ENCODE data around the gene GPR31. TPM values are rescaled to one million over a fixed set of nuclear protein-coding genes. Genes with fewer than 3 reads are reported as not detected.

GPR31 gene
- total and polyA plus RNA-seq, 8 donors, result 0.18 TPM; not detected in 7

GRCh38 chr6:167130712-167131684 lies 26.8 kb downstream of the GPR31 start:
- H3K27ac ChIP-seq, result peak overlapping the region in 1 of 5 donors; percentile 34
- no peaks in the 10 kb centered on the region for H3K4me1 ChIP-seq
- no peak for DNase-seq
- no peaks in the 10 kb centered on the region for H3K27me3 ChIP-seq
- no peaks in the 10 kb centered on the region for H3K36me3 ChIP-seq
- intact Hi-C loops (cut with DNase I; ENCODE audit: low total_unique reads), result no loop called here
- no peak overlapping the region for H3K4me3 ChIP-seq
- 81 to 85% (median 84%) methylated on average over 33 of the region's 33 CpGs for WGBS, 5 donors
- H3K9me3 ChIP-seq, result no peaks in the 10 kb centered on the region
- no peak for TF ChIP-seq EP300 (IDR thresholded peaks at IDR 0.05)
- TF ChIP-seq, protein P1, sequence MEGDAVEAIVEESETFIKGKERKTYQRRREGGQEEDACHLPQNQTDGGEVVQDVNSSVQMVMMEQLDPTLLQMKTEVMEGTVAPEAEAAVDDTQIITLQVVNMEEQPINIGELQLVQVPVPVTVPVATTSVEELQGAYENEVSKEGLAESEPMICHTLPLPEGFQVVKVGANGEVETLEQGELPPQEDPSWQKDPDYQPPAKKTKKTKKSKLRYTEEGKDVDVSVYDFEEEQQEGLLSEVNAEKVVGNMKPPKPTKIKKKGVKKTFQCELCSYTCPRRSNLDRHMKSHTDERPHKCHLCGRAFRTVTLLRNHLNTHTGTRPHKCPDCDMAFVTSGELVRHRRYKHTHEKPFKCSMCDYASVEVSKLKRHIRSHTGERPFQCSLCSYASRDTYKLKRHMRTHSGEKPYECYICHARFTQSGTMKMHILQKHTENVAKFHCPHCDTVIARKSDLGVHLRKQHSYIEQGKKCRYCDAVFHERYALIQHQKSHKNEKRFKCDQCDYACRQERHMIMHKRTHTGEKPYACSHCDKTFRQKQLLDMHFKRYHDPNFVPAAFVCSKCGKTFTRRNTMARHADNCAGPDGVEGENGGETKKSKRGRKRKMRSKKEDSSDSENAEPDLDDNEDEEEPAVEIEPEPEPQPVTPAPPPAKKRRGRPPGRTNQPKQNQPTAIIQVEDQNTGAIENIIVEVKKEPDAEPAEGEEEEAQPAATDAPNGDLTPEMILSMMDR (IDR thresholded peaks at IDR 0.05), result no peak
- no peak for TF ChIP-seq POLR2A (IDR thresholded peaks at IDR 0.05)
- TF ChIP-seq POLR2AphosphoS5 (IDR thresholded peaks at IDR 0.05), result no peak

GRCh38 chr6:167130008-167130677 lies 27.6 kb downstream of the GPR31 start:
- H3K4me1 ChIP-seq, result no peaks in the 10 kb centered on the region
- H3K27ac ChIP-seq, result no peak overlapping the region
- H3K36me3 ChIP-seq, result no peaks in the 10 kb centered on the region
- H3K27me3 ChIP-seq, result no peaks in the 10 kb centered on the region
- no peaks in the 10 kb centered on the region for H3K9me3 ChIP-seq
- 68 to 75% (median 70%) methylated on average over 6 of the region's 6 CpGs for WGBS, 5 donors
- no peak overlapping the region for H3K4me3 ChIP-seq
- intact Hi-C loops (cut with DNase I; ENCODE audit: low total_unique reads), result no loop called here
- TF ChIP-seq POLR2A (IDR thresholded peaks at IDR 0.05), result no peak
- TF ChIP-seq EP300 (IDR thresholded peaks at IDR 0.05), result no peak
- no peak for TF ChIP-seq POLR2AphosphoS5 (IDR thresholded peaks at IDR 0.05)
- TF ChIP-seq, protein P1 (IDR thresholded peaks at IDR 0.05), result no peak
- DNase-seq, result no peak

- intact Hi-C loops (cut with DNase I; ENCODE audit: low total_unique reads), result no loop called here
- TF ChIP-seq EP300 (IDR thresholded peaks at IDR 0.05) (no peak), POLR2AphosphoS5 (IDR thresholded peaks at IDR 0.05) (no peak), POLR2A (IDR thresholded peaks at IDR 0.05) (no peak)
- TF ChIP-seq, protein P1 (IDR thresholded peaks at IDR 0.05), result no peak
- no peak overlapping the region for H3K4me3 ChIP-seq
- no peaks in the 10 kb centered on the region for H3K4me1 ChIP-seq
- H3K27me3 ChIP-seq, result no peaks in the 10 kb centered on the region
- H3K36me3 ChIP-seq, result no peaks in the 10 kb centered on the region
- H3K9me3 ChIP-seq, result no peaks in the 10 kb centered on the region
- no peak overlapping the region for H3K27ac ChIP-seq
- DNase-seq, result no peak
- WGBS, 5 donors, result 74 to 89% (median 84%) methylated on average over 4 of the region's 4 CpGs
Measured at GRCh38 chr6:167129562-167129961, 28.2 kb downstream of the GPR31 start.

- TF ChIP-seq EP300 (IDR thresholded peaks at IDR 0.05), result no peak
- no peak for TF ChIP-seq POLR2A (IDR thresholded peaks at IDR 0.05)
- TF ChIP-seq, protein P1 (IDR thresholded peaks at IDR 0.05), result no peak
- no peak for TF ChIP-seq POLR2AphosphoS5 (IDR thresholded peaks at IDR 0.05)
- Histone ChIP-seq H3K4me1 (no peaks in the 10 kb centered on the region), H3K27ac (no peak overlapping the region), H3K36me3 (no peaks in the 10 kb centered on the region), H3K27me3 (no peaks in the 10 kb centered on the region), H3K9me3 (no peaks in the 10 kb centered on the region), H3K4me3 (no peak overlapping the region)
- intact Hi-C loops (cut with DNase I; ENCODE audit: low total_unique reads), result no loop called here
- no peak for DNase-seq
- 77 to 86% (median 81%) methylated on average over 6 of the region's 6 CpGs for WGBS, 5 donors
Measured at GRCh38 chr6:167129159-167129558, 28.6 kb downstream of the GPR31 start.
